HCT116 (cell line): Measurements from ENCODE around the gene FMOD.

Experiments used
- EZH2phosphoT487 ChIP-seq: fragments of 200-600 bp; IDR thresholded peaks from 2 replicates; pipeline ENCODE4 v1.6.1; 2018; ENCODE audit warnings: antibody characterized with exemption, borderline replicate concordance
- JUND ChIP-seq: IDR thresholded peaks from 2 replicates; pipeline ENCODE4 v1.6.1; 2012
- POLR2A ChIP-seq: IDR thresholded peaks from 2 replicates; pipeline ENCODE4 v1.7.0; 2011; ENCODE audit warnings: borderline replicate concordance; ENCODE audit not compliant: insufficient read depth, insufficient read length; ENCODE audit errors: extremely low read depth
- POLR2AphosphoS5 ChIP-seq: IDR thresholded peaks from 2 replicates; pipeline ENCODE4 v1.6.1; 2011; ENCODE audit warnings: mild to moderate bottlenecking, low read depth, low read length, moderate library complexity
- RAD21 ChIP-seq: IDR thresholded peaks from 2 replicates; pipeline ENCODE4 v1.6.1; 2012; ENCODE audit warnings: low read depth, mild to moderate bottlenecking
- YY1 ChIP-seq: IDR thresholded peaks from 2 replicates; pipeline ENCODE4 v1.6.1; 2011; ENCODE audit warnings: low read length, low read depth, moderate library complexity, mild to moderate bottlenecking; ENCODE audit not compliant: insufficient replicate concordance; ENCODE audit errors: extremely low read depth
- ZBTB33 ChIP-seq: IDR thresholded peaks from 2 replicates; pipeline ENCODE4 v1.6.1; 2011; ENCODE audit warnings: mild to moderate bottlenecking, low read length, moderate library complexity; ENCODE audit not compliant: insufficient replicate concordance; ENCODE audit errors: extremely low read depth
- ZNF274 ChIP-seq: fragments of 200-500 bp; sonication (Bioruptor generic); IDR thresholded peaks from 2 replicates; pipeline ENCODE4 v1.6.1; 2014; ENCODE audit warnings: mild to moderate bottlenecking, low read depth, low read length, inconsistent platforms
- TF ChIP-seq, protein P1 (sequence below), 3 experiments: fragments of 200-600 bp in 1 of 3; sonication (generic) in 1 of 3; IDR thresholded peaks in 2 of 3; conservative IDR thresholded peaks in 1 of 3; 2 replicates each; pipeline ENCODE4 v1.5.1; 2012 to 2017; ENCODE audit warnings: low read depth in 2 of 3, low read length in 2 of 3, antibody characterized with exemption in 1 of 3, borderline replicate concordance in 1 of 3, control low read depth in 1 of 3, mild to moderate bottlenecking in 1 of 3, mixed read lengths in 1 of 3, mixed run types in 1 of 3, moderate library complexity in 1 of 3; ENCODE audit not compliant: insufficient read depth in 1 of 3
- TF ChIP-seq, protein P2 (sequence below): IDR thresholded peaks from 2 replicates; pipeline ENCODE4 v1.6.1; 2012

- TF ChIP-seq, protein P1, sequence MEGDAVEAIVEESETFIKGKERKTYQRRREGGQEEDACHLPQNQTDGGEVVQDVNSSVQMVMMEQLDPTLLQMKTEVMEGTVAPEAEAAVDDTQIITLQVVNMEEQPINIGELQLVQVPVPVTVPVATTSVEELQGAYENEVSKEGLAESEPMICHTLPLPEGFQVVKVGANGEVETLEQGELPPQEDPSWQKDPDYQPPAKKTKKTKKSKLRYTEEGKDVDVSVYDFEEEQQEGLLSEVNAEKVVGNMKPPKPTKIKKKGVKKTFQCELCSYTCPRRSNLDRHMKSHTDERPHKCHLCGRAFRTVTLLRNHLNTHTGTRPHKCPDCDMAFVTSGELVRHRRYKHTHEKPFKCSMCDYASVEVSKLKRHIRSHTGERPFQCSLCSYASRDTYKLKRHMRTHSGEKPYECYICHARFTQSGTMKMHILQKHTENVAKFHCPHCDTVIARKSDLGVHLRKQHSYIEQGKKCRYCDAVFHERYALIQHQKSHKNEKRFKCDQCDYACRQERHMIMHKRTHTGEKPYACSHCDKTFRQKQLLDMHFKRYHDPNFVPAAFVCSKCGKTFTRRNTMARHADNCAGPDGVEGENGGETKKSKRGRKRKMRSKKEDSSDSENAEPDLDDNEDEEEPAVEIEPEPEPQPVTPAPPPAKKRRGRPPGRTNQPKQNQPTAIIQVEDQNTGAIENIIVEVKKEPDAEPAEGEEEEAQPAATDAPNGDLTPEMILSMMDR (IDR thresholded peaks at IDR 0.05 in 2 of 3, conservative IDR thresholded peaks at IDR 0.05 in 1 of 3; ENCODE audit: borderline replicate concordance in 1 of 3, insufficient read depth in 1 of 3, low read depth in 2 of 3, low read length in 2 of 3) = peak; percentile 88 to 96 (median 94)
- TF ChIP-seq POLR2A (no peak), RAD21 (peak; percentile 95), YY1 (no peak), JUND (no peak), ZNF274 (no peak), EZH2phosphoT487 (no peak), POLR2AphosphoS5 (no peak), ZBTB33 (no peak)
- TF ChIP-seq, protein P2, sequence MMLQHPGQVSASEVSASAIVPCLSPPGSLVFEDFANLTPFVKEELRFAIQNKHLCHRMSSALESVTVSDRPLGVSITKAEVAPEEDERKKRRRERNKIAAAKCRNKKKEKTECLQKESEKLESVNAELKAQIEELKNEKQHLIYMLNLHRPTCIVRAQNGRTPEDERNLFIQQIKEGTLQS = no peak
These were observed 10.7 kb downstream of the FMOD start for GRCh38 chr1:203340112-203340790.
